Measurements from ENCODE around the gene HARS1.

DNA sequence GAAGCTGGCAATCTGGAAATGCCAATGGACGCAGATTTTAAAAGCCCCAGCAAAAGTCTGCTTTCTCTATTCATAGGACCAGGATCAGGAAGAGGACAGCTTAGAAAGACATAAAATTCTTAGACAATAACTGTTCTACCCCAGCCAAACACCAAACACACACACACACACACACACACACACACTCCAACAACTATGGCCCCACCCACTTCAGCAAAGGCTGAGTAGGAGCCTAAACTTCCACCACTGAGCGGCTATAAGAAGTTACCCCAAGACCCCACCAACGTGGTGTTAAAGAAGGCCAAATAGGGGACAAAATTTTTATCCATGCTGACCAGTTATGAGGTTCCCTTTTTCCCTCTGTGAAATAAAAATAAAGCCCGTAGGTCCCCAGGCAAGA lies 41.9 kb upstream of the HARS1 start:
- TF ChIP-seq, protein P1, sequence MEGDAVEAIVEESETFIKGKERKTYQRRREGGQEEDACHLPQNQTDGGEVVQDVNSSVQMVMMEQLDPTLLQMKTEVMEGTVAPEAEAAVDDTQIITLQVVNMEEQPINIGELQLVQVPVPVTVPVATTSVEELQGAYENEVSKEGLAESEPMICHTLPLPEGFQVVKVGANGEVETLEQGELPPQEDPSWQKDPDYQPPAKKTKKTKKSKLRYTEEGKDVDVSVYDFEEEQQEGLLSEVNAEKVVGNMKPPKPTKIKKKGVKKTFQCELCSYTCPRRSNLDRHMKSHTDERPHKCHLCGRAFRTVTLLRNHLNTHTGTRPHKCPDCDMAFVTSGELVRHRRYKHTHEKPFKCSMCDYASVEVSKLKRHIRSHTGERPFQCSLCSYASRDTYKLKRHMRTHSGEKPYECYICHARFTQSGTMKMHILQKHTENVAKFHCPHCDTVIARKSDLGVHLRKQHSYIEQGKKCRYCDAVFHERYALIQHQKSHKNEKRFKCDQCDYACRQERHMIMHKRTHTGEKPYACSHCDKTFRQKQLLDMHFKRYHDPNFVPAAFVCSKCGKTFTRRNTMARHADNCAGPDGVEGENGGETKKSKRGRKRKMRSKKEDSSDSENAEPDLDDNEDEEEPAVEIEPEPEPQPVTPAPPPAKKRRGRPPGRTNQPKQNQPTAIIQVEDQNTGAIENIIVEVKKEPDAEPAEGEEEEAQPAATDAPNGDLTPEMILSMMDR (IDR thresholded peaks at IDR 0.05): no peak
- no peak for TF ChIP-seq POLR2AphosphoS5 (IDR thresholded peaks at IDR 0.05)
- no peak for TF ChIP-seq EP300 (IDR thresholded peaks at IDR 0.05; ENCODE audit: low read depth)

Data from transverse colon (tissue), 4 donors.